ENCODE measurements around the gene CSMD2.

DNA sequence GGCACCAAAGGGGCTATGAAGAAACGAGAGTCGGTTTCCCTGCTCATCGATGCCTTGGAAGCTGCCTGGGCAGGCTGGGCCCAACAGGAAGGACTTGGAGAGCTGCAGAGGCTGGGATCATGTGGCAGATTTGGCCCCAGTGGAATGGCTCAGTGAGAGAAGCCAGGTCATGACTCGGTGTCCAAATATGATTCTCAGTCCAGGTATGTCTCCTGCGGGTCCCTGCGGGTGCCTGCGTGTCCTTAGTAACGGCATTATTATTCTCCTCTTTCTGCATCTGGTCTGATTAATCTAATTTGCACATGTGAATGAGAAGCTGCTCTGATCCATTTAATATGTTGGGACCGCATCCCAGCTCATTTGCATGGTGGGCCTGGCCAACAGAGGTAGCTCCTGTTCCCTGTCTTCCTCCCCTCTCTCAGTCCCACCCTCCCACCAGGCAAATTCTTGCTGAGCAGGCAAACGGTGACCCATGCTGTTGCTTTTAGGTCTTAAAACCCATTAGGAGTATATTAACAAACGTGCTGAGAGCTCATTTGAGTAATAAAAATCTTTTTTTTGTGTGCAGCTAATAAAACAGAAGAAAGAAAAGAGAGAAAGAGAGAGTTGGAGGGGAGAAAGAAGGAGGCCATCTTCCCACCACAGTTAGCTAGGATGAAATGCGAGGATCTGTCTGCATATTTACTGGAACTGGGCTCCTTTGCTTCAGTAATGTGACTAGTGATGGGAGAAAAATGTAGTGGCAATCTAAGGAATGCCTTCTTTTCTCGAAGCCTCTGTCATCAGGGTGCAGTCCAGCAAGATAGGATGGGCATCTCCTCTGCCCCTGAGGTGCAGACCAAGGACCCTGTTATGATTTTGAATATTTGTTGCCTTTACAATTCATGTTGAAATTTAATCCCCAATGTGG lies 167.6 kb downstream of the CSMD2 start:
- TF ChIP-seq, protein P1, sequence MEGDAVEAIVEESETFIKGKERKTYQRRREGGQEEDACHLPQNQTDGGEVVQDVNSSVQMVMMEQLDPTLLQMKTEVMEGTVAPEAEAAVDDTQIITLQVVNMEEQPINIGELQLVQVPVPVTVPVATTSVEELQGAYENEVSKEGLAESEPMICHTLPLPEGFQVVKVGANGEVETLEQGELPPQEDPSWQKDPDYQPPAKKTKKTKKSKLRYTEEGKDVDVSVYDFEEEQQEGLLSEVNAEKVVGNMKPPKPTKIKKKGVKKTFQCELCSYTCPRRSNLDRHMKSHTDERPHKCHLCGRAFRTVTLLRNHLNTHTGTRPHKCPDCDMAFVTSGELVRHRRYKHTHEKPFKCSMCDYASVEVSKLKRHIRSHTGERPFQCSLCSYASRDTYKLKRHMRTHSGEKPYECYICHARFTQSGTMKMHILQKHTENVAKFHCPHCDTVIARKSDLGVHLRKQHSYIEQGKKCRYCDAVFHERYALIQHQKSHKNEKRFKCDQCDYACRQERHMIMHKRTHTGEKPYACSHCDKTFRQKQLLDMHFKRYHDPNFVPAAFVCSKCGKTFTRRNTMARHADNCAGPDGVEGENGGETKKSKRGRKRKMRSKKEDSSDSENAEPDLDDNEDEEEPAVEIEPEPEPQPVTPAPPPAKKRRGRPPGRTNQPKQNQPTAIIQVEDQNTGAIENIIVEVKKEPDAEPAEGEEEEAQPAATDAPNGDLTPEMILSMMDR (conservative IDR thresholded peaks at IDR 0.05; ENCODE audit: low read depth, low read length) = no peak
- TF ChIP-seq EZH2 (IDR thresholded peaks at IDR 0.05; ENCODE audit: borderline replicate concordance, low read depth, low read length, poor library complexity, severe bottlenecking) = no peak
